ENCODE measurements around the gene ANTXR1.

ANTXR1 gene

GRCh38 chr2:69092857-69093256 is 79.9 kb downstream of the ANTXR1 start:
- Histone ChIP-seq H3K4me1 (ENCODE audit: insufficient read depth, low read length) (no peaks in the 10 kb centered on the region), H3K36me3 (ENCODE audit: insufficient read depth, low read depth, low read length) (peaks cover 29% of the 10 kb centered on the region; the same call in 1 of the 2 replicates), H3K9me3 (ENCODE audit: insufficient read depth, low read depth, low read length) (no peaks in the 10 kb centered on the region), H3K27me3 (ENCODE audit: insufficient read depth, low read length) (no peaks in the 10 kb centered on the region), H3K9ac (ENCODE audit: low read depth, low read length) (no peak overlapping the region), H3K27ac (ENCODE audit: low read length) (no peak overlapping the region), H3K4me3 (ENCODE audit: low read length) (no peak overlapping the region)

- H3K27me3 ChIP-seq (ENCODE audit: insufficient read depth, low read length): no peaks in the 10 kb centered on the region
- no peaks in the 10 kb centered on the region for H3K4me1 ChIP-seq (ENCODE audit: insufficient read depth, low read length)
- H3K36me3 ChIP-seq (ENCODE audit: insufficient read depth, low read depth, low read length): peaks cover 40% of the 10 kb centered on the region; the same call in 1 of the 2 replicates
- no peaks in the 10 kb centered on the region for H3K9me3 ChIP-seq (ENCODE audit: insufficient read depth, low read depth, low read length)
- no peak overlapping the region for H3K27ac ChIP-seq (ENCODE audit: low read length)
- no peak overlapping the region for H3K9ac ChIP-seq (ENCODE audit: low read depth, low read length)
- H3K4me3 ChIP-seq (ENCODE audit: low read length): no peak overlapping the region
Measured at GRCh38 chr2:69095305-69095704, 82.3 kb downstream of the ANTXR1 start.

- no peak overlapping the region for H3K9ac ChIP-seq (ENCODE audit: low read depth, low read length)
Measured at GRCh38 chr2:69096326-69097095, 83.5 kb downstream of the ANTXR1 start.

GRCh38 chr2:69097148-69097610 is 84.2 kb downstream of the ANTXR1 start:
- H3K4me1 ChIP-seq (ENCODE audit: insufficient read depth, low read length): no peaks in the 10 kb centered on the region
- H3K27ac ChIP-seq (ENCODE audit: low read length): no peak overlapping the region
- H3K36me3 ChIP-seq (ENCODE audit: insufficient read depth, low read depth, low read length): peaks cover 36% of the 10 kb centered on the region; the same call in 1 of the 2 replicates
- H3K4me3 ChIP-seq (ENCODE audit: low read length): no peak overlapping the region
- H3K9ac ChIP-seq (ENCODE audit: low read depth, low read length): no peak overlapping the region
- no peaks in the 10 kb centered on the region for H3K27me3 ChIP-seq (ENCODE audit: insufficient read depth, low read length)
- H3K9me3 ChIP-seq (ENCODE audit: insufficient read depth, low read depth, low read length): no peaks in the 10 kb centered on the region

More at GRCh38 chr2:69096326-69097095, 83.5 kb downstream of the ANTXR1 start:
- Histone ChIP-seq H3K4me3 (ENCODE audit: low read length) (no peak overlapping the region), H3K4me1 (ENCODE audit: insufficient read depth, low read length) (no peaks in the 10 kb centered on the region), H3K36me3 (ENCODE audit: insufficient read depth, low read depth, low read length) (peaks cover 38% of the 10 kb centered on the region; the same call in 1 of the 2 replicates), H3K27me3 (ENCODE audit: insufficient read depth, low read length) (no peaks in the 10 kb centered on the region), H3K27ac (ENCODE audit: low read length) (no peak overlapping the region), H3K9me3 (ENCODE audit: insufficient read depth, low read depth, low read length) (no peaks in the 10 kb centered on the region)

GRCh38 chr2:69097891-69098655 is 85.1 kb downstream of the ANTXR1 start:
- Histone ChIP-seq H3K4me1 (ENCODE audit: insufficient read depth, low read length) (no peaks in the 10 kb centered on the region), H3K27ac (ENCODE audit: low read length) (no peak overlapping the region), H3K9me3 (ENCODE audit: insufficient read depth, low read depth, low read length) (no peaks in the 10 kb centered on the region), H3K4me3 (ENCODE audit: low read length) (no peak overlapping the region), H3K27me3 (ENCODE audit: insufficient read depth, low read length) (no peaks in the 10 kb centered on the region), H3K36me3 (ENCODE audit: insufficient read depth, low read depth, low read length) (peaks cover 39% of the 10 kb centered on the region), H3K9ac (ENCODE audit: low read depth, low read length) (no peak overlapping the region)

- no peaks in the 10 kb centered on the region for H3K4me1 ChIP-seq (ENCODE audit: insufficient read depth, low read length)
- H3K9ac ChIP-seq (ENCODE audit: low read depth, low read length): no peak overlapping the region
- H3K27ac ChIP-seq (ENCODE audit: low read length): no peak overlapping the region
- peaks cover 46% of the 10 kb centered on the region for H3K36me3 ChIP-seq (ENCODE audit: insufficient read depth, low read depth, low read length)
- H3K27me3 ChIP-seq (ENCODE audit: insufficient read depth, low read length): no peaks in the 10 kb centered on the region
- H3K4me3 ChIP-seq (ENCODE audit: low read length): no peak overlapping the region
- no peaks in the 10 kb centered on the region for H3K9me3 ChIP-seq (ENCODE audit: insufficient read depth, low read depth, low read length)
Measured at GRCh38 chr2:69099541-69099940, 86.6 kb downstream of the ANTXR1 start.

GRCh38 chr2:69100220-69100723 is 87.3 kb downstream of the ANTXR1 start:
- Histone ChIP-seq H3K36me3 (ENCODE audit: insufficient read depth, low read depth, low read length) (peaks cover 47% of the 10 kb centered on the region), H3K27ac (ENCODE audit: low read length) (no peak overlapping the region)

GRCh38 chr2:69102041-69102593 is 89.1 kb downstream of the ANTXR1 start:
- Histone ChIP-seq H3K36me3 (ENCODE audit: insufficient read depth, low read depth, low read length) (peaks cover 50% of the 10 kb centered on the region), H3K9ac (ENCODE audit: low read depth, low read length) (no peak overlapping the region), H3K9me3 (ENCODE audit: insufficient read depth, low read depth, low read length) (no peaks in the 10 kb centered on the region), H3K4me3 (ENCODE audit: low read length) (no peak overlapping the region), H3K27ac (ENCODE audit: low read length) (no peak overlapping the region), H3K4me1 (ENCODE audit: insufficient read depth, low read length) (no peaks in the 10 kb centered on the region), H3K27me3 (ENCODE audit: insufficient read depth, low read length) (no peaks in the 10 kb centered on the region)

More at GRCh38 chr2:69100220-69100723, 87.3 kb downstream of the ANTXR1 start:
- Histone ChIP-seq H3K9ac (ENCODE audit: low read depth, low read length) (no peak overlapping the region), H3K9me3 (ENCODE audit: insufficient read depth, low read depth, low read length) (no peaks in the 10 kb centered on the region), H3K4me3 (ENCODE audit: low read length) (no peak overlapping the region), H3K27me3 (ENCODE audit: insufficient read depth, low read length) (no peaks in the 10 kb centered on the region), H3K4me1 (ENCODE audit: insufficient read depth, low read length) (no peaks in the 10 kb centered on the region)

GRCh38 chr2:69103419-69103818 is 90.4 kb downstream of the ANTXR1 start:
- Histone ChIP-seq H3K4me1 (ENCODE audit: insufficient read depth, low read length) (no peaks in the 10 kb centered on the region), H3K9ac (ENCODE audit: low read depth, low read length) (no peak overlapping the region), H3K4me3 (ENCODE audit: low read length) (no peak overlapping the region), H3K36me3 (ENCODE audit: insufficient read depth, low read depth, low read length) (peaks cover 46% of the 10 kb centered on the region), H3K27me3 (ENCODE audit: insufficient read depth, low read length) (no peaks in the 10 kb centered on the region), H3K9me3 (ENCODE audit: insufficient read depth, low read depth, low read length) (no peaks in the 10 kb centered on the region), H3K27ac (ENCODE audit: low read length) (no peak overlapping the region)

- H3K27me3 ChIP-seq (ENCODE audit: insufficient read depth, low read length): no peaks in the 10 kb centered on the region
- no peaks in the 10 kb centered on the region for H3K9me3 ChIP-seq (ENCODE audit: insufficient read depth, low read depth, low read length)
- H3K36me3 ChIP-seq (ENCODE audit: insufficient read depth, low read depth, low read length): peaks cover 46% of the 10 kb centered on the region
- no peak overlapping the region for H3K27ac ChIP-seq (ENCODE audit: low read length)
- H3K4me1 ChIP-seq (ENCODE audit: insufficient read depth, low read length): no peaks in the 10 kb centered on the region
- H3K4me3 ChIP-seq (ENCODE audit: low read length): no peak overlapping the region
- H3K9ac ChIP-seq (ENCODE audit: low read depth, low read length): no peak overlapping the region
Measured at GRCh38 chr2:69104261-69104660, 91.3 kb downstream of the ANTXR1 start.

GRCh38 chr2:69109255-69109654 is 96.3 kb downstream of the ANTXR1 start:
- Histone ChIP-seq H3K27me3 (ENCODE audit: insufficient read depth, low read length) (no peaks in the 10 kb centered on the region), H3K27ac (ENCODE audit: low read length) (no peak overlapping the region), H3K9me3 (ENCODE audit: insufficient read depth, low read depth, low read length) (no peaks in the 10 kb centered on the region), H3K4me3 (ENCODE audit: low read length) (no peak overlapping the region), H3K36me3 (ENCODE audit: insufficient read depth, low read depth, low read length) (peaks cover 16% of the 10 kb centered on the region), H3K9ac (ENCODE audit: low read depth, low read length) (no peak overlapping the region), H3K4me1 (ENCODE audit: insufficient read depth, low read length) (peaks cover 9% of the 10 kb centered on the region; the same call in 1 of the 2 replicates)
